ENCODE data around the gene TEKT5.
"Not testable (repeated sequence)": the region's sequence is repeated elsewhere in the genome, so short reads cannot be mapped to it uniquely, and the experiment has no call there.

Gene TEKT5

GRCh38 chr16:10637337-10638037 lies 57.2 kb downstream of the TEKT5 start:
- FAIRE-seq (no peak), DNase-seq (ENCODE audit: insufficient read length, low spot score) (no peak)

DNA sequence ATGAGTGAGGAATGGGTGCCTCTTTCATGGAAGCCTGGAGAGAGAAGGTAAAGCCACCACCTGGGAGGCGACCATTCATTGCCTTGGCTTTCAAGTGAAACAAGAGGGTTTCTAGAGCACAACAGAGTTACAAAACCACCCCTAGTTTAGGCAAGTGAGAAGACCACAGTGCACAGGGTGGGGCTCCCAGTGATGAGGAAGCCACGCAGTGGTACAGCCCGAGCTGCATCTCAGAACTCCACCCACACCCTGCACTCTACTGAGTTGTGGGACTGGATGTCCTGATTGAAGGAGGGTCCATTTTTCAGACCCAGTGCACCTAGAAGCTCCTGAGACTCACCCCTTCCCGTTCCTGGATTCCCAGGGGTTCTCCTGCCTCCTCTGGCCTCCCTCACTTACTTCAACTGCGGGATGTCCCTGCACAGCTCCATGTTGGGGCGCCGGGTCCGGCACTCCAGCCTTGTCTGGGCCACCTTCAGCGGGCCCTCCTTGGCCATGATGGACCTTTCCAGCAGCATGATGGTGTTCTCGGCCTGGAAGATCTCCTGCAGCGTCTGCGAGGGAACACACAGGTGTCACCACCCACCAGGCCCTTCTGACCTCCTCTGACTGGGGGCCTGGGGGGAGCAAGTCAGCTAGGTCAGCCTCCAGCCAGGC lies 59.2 kb downstream of the TEKT5 start:
- FAIRE-seq, result no peak
- no peak for DNase-seq (ENCODE audit: insufficient read length, low spot score)

DNA sequence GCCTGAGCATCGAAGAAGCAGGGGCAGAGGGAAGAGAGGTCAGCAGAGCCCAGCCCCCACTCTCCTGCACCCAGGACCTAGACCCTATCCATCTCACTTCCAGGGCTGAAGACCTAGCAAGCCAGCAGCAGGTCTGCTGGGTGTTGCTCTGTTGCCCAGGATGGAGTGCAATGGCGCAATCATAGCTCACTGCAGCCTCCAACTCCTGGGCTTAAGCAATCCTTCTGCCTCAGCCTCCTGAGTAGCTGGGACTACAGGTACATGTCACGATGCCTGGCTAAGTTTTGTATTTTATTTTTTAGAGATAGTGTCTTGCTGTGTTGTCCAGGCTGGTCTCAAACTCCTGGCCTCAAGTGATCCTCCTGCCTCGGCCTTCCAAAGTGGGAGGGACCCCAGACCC lies 61.3 kb downstream of the TEKT5 start:
- not testable (repeated sequence) for FAIRE-seq; DNase-seq (ENCODE audit: insufficient read length, low spot score)

GRCh38 chr16:10631886-10632285 lies 62.8 kb downstream of the TEKT5 start:
- FAIRE-seq, result no peak
- no peak for DNase-seq (ENCODE audit: insufficient read length, low spot score)

- DNase-seq (ENCODE audit: insufficient read length, low spot score), result no peak
- no peak for FAIRE-seq
Observed at GRCh38 chr16:10629592-10629963, 65.2 kb downstream of the TEKT5 start.

DNA sequence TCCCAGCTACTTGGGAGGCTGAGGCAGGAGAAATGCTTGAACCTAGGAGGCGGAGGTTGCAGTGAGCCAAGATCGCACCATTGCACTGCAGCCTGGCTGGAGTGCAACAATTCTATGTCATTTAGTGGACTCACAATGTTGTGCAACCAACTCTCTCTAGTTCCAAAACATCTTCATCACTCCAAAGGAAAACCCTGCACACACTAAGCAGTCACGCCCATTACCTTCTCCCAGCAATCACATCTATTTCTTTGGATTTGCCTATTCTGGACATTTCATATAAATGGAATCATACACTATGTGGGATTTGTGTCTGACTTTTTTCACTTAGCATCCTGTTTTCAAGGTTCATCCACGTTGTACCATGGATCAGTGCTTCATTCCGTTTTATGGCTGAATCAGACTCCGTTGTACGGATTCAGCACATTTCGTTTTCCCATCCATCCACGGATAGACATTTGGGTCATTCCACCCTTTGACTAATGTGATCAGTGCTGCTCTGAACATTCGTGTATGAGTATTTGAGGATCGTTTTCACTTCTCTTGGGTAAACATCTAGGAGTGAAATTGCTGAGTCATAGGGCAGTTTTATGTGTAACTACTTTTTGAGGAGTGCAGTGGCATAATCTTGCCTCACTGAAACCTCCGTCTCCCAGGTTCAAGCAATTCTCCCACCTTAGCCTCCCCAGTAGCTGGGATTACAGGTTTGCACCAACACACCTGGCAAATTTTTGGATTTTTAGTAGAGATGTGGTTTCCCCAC lies 69.0 kb downstream of the TEKT5 start:
- no peak for FAIRE-seq
- no peak for DNase-seq (ENCODE audit: insufficient read length, low spot score)

DNA sequence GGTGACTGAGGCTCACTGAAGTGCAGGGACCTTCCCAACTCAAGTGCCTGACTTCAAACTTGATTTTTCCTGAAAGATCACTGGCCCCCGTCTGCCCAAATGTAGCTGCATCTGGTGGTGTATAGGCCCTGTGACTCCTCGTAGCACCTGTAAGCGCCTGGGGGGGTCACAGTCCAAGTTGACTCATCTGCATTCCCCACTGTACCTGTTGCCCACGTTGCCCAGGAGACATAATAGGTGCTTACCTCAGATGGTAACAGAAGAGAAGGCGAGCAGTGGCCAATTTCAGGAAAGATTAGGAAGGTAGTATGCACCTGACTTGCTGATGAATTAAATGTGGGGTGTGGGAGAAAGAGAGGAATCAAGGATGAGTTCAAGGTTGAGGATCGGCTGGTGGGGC lies 70.2 kb downstream of the TEKT5 start:
- no peak for FAIRE-seq
- DNase-seq (ENCODE audit: insufficient read length, low spot score), result no peak

- DNase-seq (ENCODE audit: insufficient read length, low spot score) (no peak), FAIRE-seq (no peak)
Observed at GRCh38 chr16:10623059-10623458, 71.7 kb downstream of the TEKT5 start.

DNA sequence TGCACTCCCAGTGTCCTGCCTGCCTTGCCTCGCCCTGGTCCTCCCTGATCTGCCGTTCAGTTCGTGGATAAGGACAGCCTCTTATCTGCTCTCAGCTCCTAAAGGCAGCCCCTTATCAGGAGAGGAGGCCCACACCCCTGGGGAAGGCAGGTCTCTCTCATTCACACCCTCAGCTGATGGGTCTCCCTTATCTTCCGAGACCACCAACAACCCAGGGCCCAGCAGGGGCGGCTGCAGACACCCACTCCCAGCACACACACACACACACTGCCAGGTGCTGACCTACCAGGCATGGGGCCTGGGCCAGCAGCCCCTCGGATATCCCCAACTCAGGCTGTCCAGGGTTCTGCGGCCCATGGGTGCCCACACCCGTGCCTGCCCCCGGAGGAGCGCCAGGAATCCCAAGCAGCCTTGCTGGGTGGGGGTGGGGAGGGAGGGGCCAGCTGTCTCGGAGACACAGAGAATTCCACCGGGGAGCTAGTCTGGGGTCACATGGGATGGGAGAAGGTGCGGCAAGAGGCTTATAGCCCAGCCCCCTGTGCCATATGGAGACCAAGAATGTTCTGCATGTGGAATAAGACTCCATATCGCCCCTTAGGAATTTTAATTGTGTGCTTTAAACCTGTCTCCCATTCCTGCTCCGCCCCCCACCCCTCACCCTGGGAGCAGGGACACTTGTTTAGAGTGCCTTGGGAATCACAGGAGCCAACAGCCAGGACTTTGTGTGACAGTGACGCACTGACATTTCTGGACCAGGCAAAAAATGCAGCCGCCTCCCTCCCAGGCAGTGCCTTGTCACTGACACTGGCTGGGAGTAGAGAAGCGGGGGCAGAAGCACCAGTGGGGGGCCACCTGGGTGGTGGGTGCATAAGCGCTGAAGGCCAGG lies 72.5 kb downstream of the TEKT5 start:
- DNase-seq (ENCODE audit: insufficient read length, low spot score), result peak; percentile 41

DNA sequence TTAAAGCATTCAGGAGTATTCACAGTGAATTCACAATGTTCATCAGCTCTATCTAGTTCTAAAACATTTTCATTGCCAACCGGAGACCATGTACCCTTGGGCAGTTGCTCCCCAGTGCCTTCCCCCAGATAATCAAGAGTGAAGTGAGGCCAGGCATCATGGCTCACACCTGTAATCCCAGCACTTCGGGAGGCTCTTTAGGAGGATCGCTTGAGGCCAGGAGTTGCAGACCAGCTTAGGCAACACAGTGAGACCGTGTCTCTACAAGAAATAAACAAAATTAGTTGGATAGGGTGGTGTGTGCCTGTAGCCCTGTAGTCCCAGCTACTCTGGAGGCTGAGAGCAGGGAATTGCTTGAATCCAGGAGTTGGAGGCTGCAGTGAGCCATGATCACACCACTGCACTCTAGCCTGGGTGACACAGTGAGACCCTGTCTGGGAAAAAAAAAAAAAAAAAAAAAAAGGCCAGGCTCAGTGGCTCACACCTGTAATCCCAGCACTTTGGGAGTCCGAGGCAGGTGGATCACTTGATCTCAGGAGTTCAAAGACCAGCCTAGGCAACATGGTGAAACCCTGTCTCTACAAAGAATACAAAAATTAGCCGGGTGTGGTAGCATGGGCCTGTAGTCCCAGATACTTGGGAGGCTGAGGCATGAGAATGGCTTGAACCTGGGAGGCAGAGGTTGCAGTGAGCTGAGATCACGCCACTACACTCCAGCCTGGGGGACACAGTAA lies 73.3 kb downstream of the TEKT5 start:
- not testable (repeated sequence) for FAIRE-seq; DNase-seq (ENCODE audit: insufficient read length, low spot score)

More for the DNA sequence above, 72.5 kb downstream of the TEKT5 start:
- no peak for FAIRE-seq

GRCh38 chr16:10620120-10620519 lies 74.6 kb downstream of the TEKT5 start:
- no peak for FAIRE-seq

GRCh38 chr16:10619271-10619849 lies 75.4 kb downstream of the TEKT5 start:
- no peak for FAIRE-seq
- DNase-seq (ENCODE audit: insufficient read length, low spot score), result no peak

More at GRCh38 chr16:10620120-10620519, 74.6 kb downstream of the TEKT5 start:
- DNase-seq (ENCODE audit: insufficient read length, low spot score), result no peak

DNA sequence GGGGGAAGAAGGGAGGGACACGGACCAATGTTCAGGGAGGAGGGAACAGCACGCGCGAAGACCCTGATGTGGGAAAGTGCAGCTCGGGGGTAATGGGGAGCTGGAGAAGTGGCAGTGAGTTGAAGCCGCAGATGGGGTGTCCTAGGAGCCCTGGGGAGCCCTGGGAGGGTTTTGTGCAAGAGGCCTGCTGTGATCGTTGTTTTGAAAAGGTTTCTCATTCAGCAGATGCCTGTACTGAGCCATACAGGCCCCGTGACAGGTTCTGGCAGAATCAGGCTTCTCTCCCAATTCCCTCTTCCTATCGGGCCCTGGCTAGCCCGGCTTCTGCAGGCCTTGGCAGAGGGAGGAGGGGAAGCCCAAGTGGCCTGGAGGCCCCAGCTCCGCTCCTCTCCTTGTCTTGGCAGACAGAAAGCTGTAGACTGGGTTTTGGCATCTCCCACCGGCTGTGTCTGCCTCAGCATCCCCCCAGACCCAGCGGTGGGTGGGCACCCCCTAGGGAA lies 76.0 kb downstream of the TEKT5 start:
- DNase-seq (ENCODE audit: insufficient read length, low spot score), result no peak
- FAIRE-seq, result no peak

DNA sequence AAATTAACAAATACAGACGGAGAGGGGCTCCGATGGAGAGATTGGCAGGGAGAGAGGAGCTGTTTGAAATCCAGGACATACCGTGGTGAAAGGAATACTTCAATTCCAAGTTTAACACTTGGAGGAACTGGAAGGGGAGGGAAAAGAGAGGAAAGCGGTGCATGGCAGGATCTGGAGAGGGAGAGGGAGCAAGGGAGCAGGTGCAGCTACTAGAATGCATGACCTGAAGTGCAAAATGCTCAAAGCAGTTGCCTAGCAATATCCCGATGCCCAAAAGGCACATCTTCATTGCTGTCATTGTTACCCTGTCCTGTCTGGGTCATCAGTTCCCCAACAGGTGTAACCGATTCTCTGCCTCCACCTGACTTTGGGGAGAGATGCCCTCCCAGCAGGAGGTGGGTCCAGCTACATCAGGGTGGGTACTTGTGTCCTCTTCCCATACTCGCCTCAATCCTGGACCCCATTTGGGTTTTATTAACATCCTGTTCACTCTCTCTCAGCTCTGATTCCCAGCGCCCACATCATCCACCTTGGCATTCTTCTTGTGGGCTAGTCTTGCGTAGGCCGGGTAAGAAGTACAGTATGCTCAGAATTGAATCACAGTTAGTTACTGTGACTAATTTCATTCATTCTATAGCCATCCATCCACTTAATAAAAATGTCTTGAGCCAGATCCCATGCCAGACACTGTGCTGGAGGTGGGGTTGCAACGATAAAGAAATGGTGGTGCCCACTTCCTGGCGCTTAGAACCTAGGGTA lies 76.9 kb downstream of the TEKT5 start:
- no peak for DNase-seq (ENCODE audit: insufficient read length, low spot score)
- FAIRE-seq, result no peak

- FAIRE-seq, result no peak
Observed at GRCh38 chr16:10616756-10617640, 77.7 kb downstream of the TEKT5 start.

DNA sequence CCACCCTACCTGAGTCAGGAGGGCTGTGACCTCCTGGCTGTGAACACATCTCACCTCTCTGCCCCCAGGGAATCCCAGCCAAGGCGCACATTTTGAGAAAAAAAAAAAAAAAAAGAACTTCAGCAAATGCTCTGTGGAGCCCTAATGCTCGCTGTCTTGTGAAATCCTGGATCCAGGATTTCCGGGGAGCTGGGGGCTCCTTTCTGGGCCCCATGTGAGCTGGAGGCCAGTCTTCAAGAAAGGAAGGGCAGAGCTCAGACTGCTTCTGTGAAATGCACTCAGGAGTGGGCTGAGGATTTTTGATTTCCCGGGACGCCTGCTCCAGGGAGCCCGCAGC lies 78.3 kb downstream of the TEKT5 start:
- FAIRE-seq (no peak), DNase-seq (ENCODE audit: insufficient read length, low spot score) (no peak)

More at GRCh38 chr16:10616756-10617640, 77.7 kb downstream of the TEKT5 start:
- peak; percentile 59 for DNase-seq (ENCODE audit: insufficient read length, low spot score)

- no peak for FAIRE-seq
- no peak for DNase-seq (ENCODE audit: insufficient read length, low spot score)
Observed at GRCh38 chr16:10614685-10615084, 80.0 kb downstream of the TEKT5 start.
